ENCODE results near the gene NKAIN2. TPM values are rescaled to one million over a fixed set of nuclear protein-coding genes. Genes with fewer than 3 reads are reported as not detected.

The NKAIN2 gene
- total and polyA plus RNA-seq, 9 of the 15 experiments (the other 6 are each of a cell fraction or from before 2014, with no cell fraction given): not detected

DNA sequence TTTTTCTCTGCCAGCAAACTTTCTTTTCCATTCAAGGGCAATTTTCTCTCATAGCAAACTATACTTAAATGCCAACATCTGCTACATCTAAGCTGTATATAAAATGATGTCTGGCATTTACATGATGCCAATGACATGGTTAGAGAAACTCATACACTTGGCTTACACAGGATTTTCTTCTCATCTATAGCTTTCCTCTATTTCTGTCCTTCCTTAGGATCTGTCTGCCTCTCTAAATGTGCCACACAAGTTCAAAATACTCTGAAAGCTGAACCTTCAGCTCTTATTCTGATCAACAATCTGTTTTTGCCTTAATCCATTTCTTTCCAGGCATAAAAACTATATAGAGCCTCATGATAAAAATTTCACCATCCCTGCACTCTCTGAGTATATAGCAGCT lies 867.7 kb downstream of the NKAIN2 start:
- H3K27me3 ChIP-seq (ENCODE audit: control insufficient read depth in 2 of 2, insufficient read depth in 2 of 2, low read length in 2 of 2): no peaks in the 10 kb centered on the region
- no peak overlapping the region for H3K27ac ChIP-seq (ENCODE audit: extremely low read depth, low read depth, low read length)
- DNase-seq (ENCODE audit: extremely low read depth in 1 of 4, low spot score in 3 of 4): no peak
- ATAC-seq: no peak
- no peak overlapping the region for H2AFZ ChIP-seq (ENCODE audit: low read depth, low read length)
- ChIA-PET CTCF (ENCODE audit: low intra/inter-chr PET ratio) (no interaction called here), POLR2A (interaction anchor here (0.6 kb wide), 1 partner anchor 553 kb away, joined by 3 read pairs; no protein-coding TSS in a partner anchor)
- H3K4me1 ChIP-seq (replicated peaks in 1 of 2; ENCODE audit: control insufficient read depth in 2 of 2, insufficient read depth in 2 of 2, low read length in 2 of 2): no peaks in the 10 kb centered on the region
- in situ Hi-C loops (cut with MboI): no loop called here
- FAIRE-seq: no peak
- no peaks in the 10 kb centered on the region for H3K9me1 ChIP-seq (ENCODE audit: control insufficient read depth, insufficient read depth, low read length)
- H3K36me3 ChIP-seq (ENCODE audit: control insufficient read depth, insufficient read depth, low read length): no peaks in the 10 kb centered on the region
- no peak overlapping the region for H3K4me3 ChIP-seq
- intact Hi-C loops (cut with micrococcal nuclease): no loop called here
- TF ChIP-seq PML (IDR thresholded peaks at IDR 0.05; ENCODE audit: low read length): no peak
- no peak for TF ChIP-seq SMARCE1 (IDR thresholded peaks at IDR 0.05)
- no peak for TF ChIP-seq ZNF444 (CRISPR knock-in tag; IDR thresholded peaks at IDR 0.05)
- no TSS peak for BruUV-seq (replicated peaks)
- no peak overlapping the region for H3K9ac ChIP-seq (ENCODE audit: insufficient read depth in 1 of 2, low read depth in 2 of 2, low read length in 2 of 2)
- H3K79me2 ChIP-seq (ENCODE audit: control insufficient read depth, insufficient read depth, low read length): no peaks in the 10 kb centered on the region
- H3K4me2 ChIP-seq (ENCODE audit: insufficient read depth, low read length): no peak overlapping the region
- H4K20me1 ChIP-seq (replicated peaks; ENCODE audit: control insufficient read depth, insufficient read depth, low read length): no peaks in the 10 kb centered on the region
- H3K9me3 ChIP-seq (replicated peaks; ENCODE audit: control insufficient read depth, insufficient read depth, low read depth, low read length): no peaks in the 10 kb centered on the region

DNA sequence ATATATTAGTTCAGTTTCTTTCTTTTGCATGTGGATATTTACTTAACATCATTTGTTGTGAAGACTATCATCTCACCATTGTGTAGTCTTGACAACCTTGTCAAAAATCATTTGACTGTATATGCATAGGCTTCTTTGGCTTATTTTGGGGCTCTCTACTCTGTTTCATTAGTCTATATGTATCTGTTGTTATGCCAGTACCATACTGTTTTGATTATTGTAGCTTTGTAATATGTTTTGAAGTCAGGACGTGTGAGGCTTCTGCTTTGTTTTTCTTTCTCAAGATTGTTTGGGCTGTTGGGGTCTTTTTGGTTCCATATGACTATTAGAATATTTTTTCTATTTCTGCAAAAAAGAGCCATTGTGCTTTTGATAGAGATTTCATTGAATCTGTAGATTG lies 870.4 kb downstream of the NKAIN2 start:
- Histone ChIP-seq H3K9ac (ENCODE audit: insufficient read depth in 1 of 2, low read depth in 2 of 2, low read length in 2 of 2) (no peak overlapping the region), H3K9me3 (replicated peaks; ENCODE audit: control insufficient read depth, insufficient read depth, low read depth, low read length) (no peaks in the 10 kb centered on the region; the same call in 1 of the 2 replicates), H3K4me3 (no peak overlapping the region), H3K4me2 (ENCODE audit: insufficient read depth, low read length) (no peak overlapping the region), H3K79me2 (ENCODE audit: control insufficient read depth, insufficient read depth, low read length) (no peaks in the 10 kb centered on the region), H3K27me3 (ENCODE audit: control insufficient read depth in 2 of 2, insufficient read depth in 2 of 2, low read length in 2 of 2) (no peaks in the 10 kb centered on the region), H2AFZ (ENCODE audit: low read depth, low read length) (no peak overlapping the region), H3K4me1 (replicated peaks in 1 of 2; ENCODE audit: control insufficient read depth in 2 of 2, insufficient read depth in 2 of 2, low read length in 2 of 2) (no peaks in the 10 kb centered on the region), H3K36me3 (ENCODE audit: control insufficient read depth, insufficient read depth, low read length) (no peaks in the 10 kb centered on the region), H3K27ac (ENCODE audit: extremely low read depth, low read depth, low read length) (no peak overlapping the region), H4K20me1 (replicated peaks; ENCODE audit: control insufficient read depth, insufficient read depth, low read length) (no peaks in the 10 kb centered on the region), H3K9me1 (ENCODE audit: control insufficient read depth, insufficient read depth, low read length) (no peaks in the 10 kb centered on the region)
- in situ Hi-C loops (cut with MboI): no loop called here
- ATAC-seq: no peak
- intact Hi-C loops (cut with micrococcal nuclease): no loop called here
- BruUV-seq (replicated peaks): no TSS peak
- FAIRE-seq: no peak
- no peak for DNase-seq (ENCODE audit: extremely low read depth in 1 of 4, low spot score in 3 of 4)
- POLR2A ChIA-PET: no interaction called here
- CTCF ChIA-PET (ENCODE audit: low intra/inter-chr PET ratio): no interaction called here
- TF ChIP-seq MXI1 (IDR thresholded peaks at IDR 0.05; ENCODE audit: low read depth, low read length) (no peak), RBM25 (IDR thresholded peaks at IDR 0.05; ENCODE audit: low read depth, low read length, severe bottlenecking) (peak; percentile 20)
- TF ChIP-seq, protein P1, sequence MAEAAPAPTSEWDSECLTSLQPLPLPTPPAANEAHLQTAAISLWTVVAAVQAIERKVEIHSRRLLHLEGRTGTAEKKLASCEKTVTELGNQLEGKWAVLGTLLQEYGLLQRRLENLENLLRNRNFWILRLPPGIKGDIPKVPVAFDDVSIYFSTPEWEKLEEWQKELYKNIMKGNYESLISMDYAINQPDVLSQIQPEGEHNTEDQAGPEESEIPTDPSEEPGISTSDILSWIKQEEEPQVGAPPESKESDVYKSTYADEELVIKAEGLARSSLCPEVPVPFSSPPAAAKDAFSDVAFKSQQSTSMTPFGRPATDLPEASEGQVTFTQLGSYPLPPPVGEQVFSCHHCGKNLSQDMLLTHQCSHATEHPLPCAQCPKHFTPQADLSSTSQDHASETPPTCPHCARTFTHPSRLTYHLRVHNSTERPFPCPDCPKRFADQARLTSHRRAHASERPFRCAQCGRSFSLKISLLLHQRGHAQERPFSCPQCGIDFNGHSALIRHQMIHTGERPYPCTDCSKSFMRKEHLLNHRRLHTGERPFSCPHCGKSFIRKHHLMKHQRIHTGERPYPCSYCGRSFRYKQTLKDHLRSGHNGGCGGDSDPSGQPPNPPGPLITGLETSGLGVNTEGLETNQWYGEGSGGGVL (CRISPR knock-in tag; IDR thresholded peaks at IDR 0.05): no peak
- TF ChIP-seq, protein P2, sequence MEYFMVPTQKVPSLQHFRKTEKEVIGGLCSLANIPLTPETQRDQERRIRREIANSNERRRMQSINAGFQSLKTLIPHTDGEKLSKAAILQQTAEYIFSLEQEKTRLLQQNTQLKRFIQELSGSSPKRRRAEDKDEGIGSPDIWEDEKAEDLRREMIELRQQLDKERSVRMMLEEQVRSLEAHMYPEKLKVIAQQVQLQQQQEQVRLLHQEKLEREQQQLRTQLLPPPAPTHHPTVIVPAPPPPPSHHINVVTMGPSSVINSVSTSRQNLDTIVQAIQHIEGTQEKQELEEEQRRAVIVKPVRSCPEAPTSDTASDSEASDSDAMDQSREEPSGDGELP (CRISPR knock-in tag; IDR thresholded peaks at IDR 0.05; ENCODE audit: borderline replicate concordance): no peak
- WGBS (ENCODE audit: insufficient coverage, low coverage, missing lambda C conversion rate): 0% methylated on average over 1 of the region's 1 CpG
